GM12878 (cell line): ENCODE measurements around the gene TIMM17A. TPM values are rescaled to one million over a fixed set of nuclear protein-coding genes. Genes with fewer than 3 reads are reported as not detected.

Experiments
- ATAC-seq: fragments of 200-7000 bp; cut with Tn5 transposase; 3 replicates; pipeline ENCODE4 v1.9.1; 2020; ENCODE audit warnings: mild to moderate bottlenecking, moderate library complexity
- BruUV-seq: library from RNA; stranded (reverse); fragments of 400-500 nt; replicated peaks from 2 replicates; lab custom pipeline; 2021; lab: Mats Ljungman, UMichigan
- CTCF ChIA-PET: fragments of 300-600 bp; sonication (Branson Sonifier 250); formaldehyde crosslinking; extraction: SDS; loops from one replicate; lab custom pipeline; 2021; ENCODE audit warnings: inconsistent platforms; lab: Yijun Ruan, JAX
- POLR2A ChIA-PET: fragments of 350-600 bp; formaldehyde crosslinking; extraction: SDS; loops from one replicate; lab custom pipeline; 2021; ENCODE audit warnings: inconsistent platforms; lab: Charles Lee
- RAD21 ChIA-PET: fragments of 300-600 bp; sonication (Branson Sonifier 250); formaldehyde crosslinking; loops from one replicate; lab custom pipeline; 2023; ENCODE audit warnings: antibody characterized with exemption; ENCODE audit not compliant: unreplicated experiment; lab: Charles Lee
- SMC1A ChIA-PET: fragments of 300-600 bp; sonication (Branson Sonifier 250); formaldehyde crosslinking; loops from one replicate; lab custom pipeline; 2023; ENCODE audit not compliant: unreplicated experiment, uncharacterized antibody; lab: Charles Lee
- DNase-seq: peaks from one replicate; pipeline ENCODE4 v3.0.0-alpha.2; 2011; ENCODE audit warnings: low read depth, low spot score
- FAIRE-seq: peaks from 3 replicates; lab custom pipeline; 2011; peaks lifted over from hg19 to GRCh38; lab: Jason Lieb, UNC
- H2AFZ ChIP-seq: 2 replicates; pipeline ENCODE4 v1.6.0; 2011; ENCODE audit warnings: low read depth, low read length, control low read depth; ENCODE audit not compliant: control insufficient read depth
- H3K27ac ChIP-seq: 2 replicates; pipeline ENCODE4 v1.5.1; 2011; ENCODE audit warnings: control low read depth; ENCODE audit not compliant: control insufficient read depth, insufficient read depth
- H3K27me3 ChIP-seq, 2 experiments: replicated peaks in 1 of 2; 2 replicates each; pipeline versions ENCODE4 v1.6.0 to v1.6.1; 2011; ENCODE audit warnings: low read length in 1 of 2; ENCODE audit not compliant: control insufficient read depth in 2 of 2, insufficient read depth in 2 of 2
- H3K36me3 ChIP-seq, 2 experiments: 2 replicates each; pipeline ENCODE4 v1.5.1; 2011; ENCODE audit warnings: low read length in 1 of 2; ENCODE audit not compliant: control insufficient read depth in 2 of 2, insufficient read depth in 2 of 2
- H3K4me1 ChIP-seq: 2 replicates; pipeline ENCODE4 v1.6.1; 2011; ENCODE audit warnings: mild to moderate bottlenecking, low read length, moderate library complexity, mixed read lengths; ENCODE audit not compliant: control insufficient read depth, insufficient read depth
- H3K4me2 ChIP-seq: 2 replicates; pipeline ENCODE4 v1.6.0; 2011; ENCODE audit warnings: control low read depth; ENCODE audit not compliant: control insufficient read depth, insufficient read depth
- H3K4me3 ChIP-seq: fragments of 200-600 bp; sonication (generic); 2 replicates; pipeline ENCODE4 v1.5.1; 2016
- H3K79me2 ChIP-seq: 2 replicates; pipeline ENCODE4 v1.6.0; 2011; ENCODE audit warnings: low read length; ENCODE audit not compliant: control insufficient read depth, insufficient read depth
- H3K9ac ChIP-seq: 2 replicates; pipeline ENCODE4 v1.8.0; 2011; ENCODE audit warnings: low read length, control low read depth, mixed read lengths; ENCODE audit not compliant: control insufficient read depth, insufficient read depth
- H3K9me3 ChIP-seq: replicated peaks from 3 replicates; pipeline ENCODE4 v1.5.1; 2011; ENCODE audit warnings: mild to moderate bottlenecking, low read length; ENCODE audit not compliant: control insufficient read depth, insufficient read depth
- H4K20me1 ChIP-seq: 2 replicates; pipeline ENCODE4 v1.6.0; 2011; ENCODE audit not compliant: control insufficient read depth, insufficient read depth
- BACH1 ChIP-seq: fragments of 450-650 bp; IDR thresholded peaks from 2 replicates; pipeline ENCODE4 v1.6.1; 2017; ENCODE audit warnings: mild to moderate bottlenecking, borderline replicate concordance
- CBX5 ChIP-seq: sonication (generic); IDR thresholded peaks from 2 replicates; pipeline ENCODE4 v1.6.1; 2016; ENCODE audit warnings: low read depth, moderate library complexity, mild to moderate bottlenecking, inconsistent platforms
- CHD1 ChIP-seq: IDR thresholded peaks from 2 replicates; pipeline ENCODE4 v1.6.1; 2012; ENCODE audit warnings: low read depth, low read length, improper control_type of control experiment
- CREB1 ChIP-seq: IDR thresholded peaks from 2 replicates; pipeline ENCODE4 v1.6.1; 2012; ENCODE audit warnings: low read depth, mild to moderate bottlenecking, inconsistent platforms
- NFIC ChIP-seq: IDR thresholded peaks from 2 replicates; pipeline ENCODE4 v1.6.1; 2012; ENCODE audit warnings: low read depth, mild to moderate bottlenecking, inconsistent platforms, low read length, moderate library complexity
- NFYA ChIP-seq: IDR thresholded peaks from 2 replicates; pipeline ENCODE4 v1.6.1; 2011; ENCODE audit warnings: low read depth, mild to moderate bottlenecking, low read length, improper control_type of control experiment, borderline replicate concordance
- PBX3 ChIP-seq: IDR thresholded peaks from 2 replicates; pipeline ENCODE4 v1.6.1; 2011; ENCODE audit warnings: mild to moderate bottlenecking, low read depth, low read length, moderate library complexity; ENCODE audit not compliant: insufficient replicate concordance
- POLR2AphosphoS5 ChIP-seq: IDR thresholded peaks from 2 replicates; pipeline ENCODE4 v1.6.1; 2011; ENCODE audit warnings: mild to moderate bottlenecking, low read length, inconsistent platforms
- POU2F2 ChIP-seq: IDR thresholded peaks from 3 replicates; pipeline ENCODE4 v1.6.1; 2011; ENCODE audit warnings: low read depth, mild to moderate bottlenecking, low read length, borderline replicate concordance
- RAD21 ChIP-seq: IDR thresholded peaks from 2 replicates; pipeline ENCODE4 v1.6.1; 2011; ENCODE audit warnings: mild to moderate bottlenecking, low read depth, low read length, moderate library complexity; ENCODE audit not compliant: insufficient read depth
- SPI1 ChIP-seq: IDR thresholded peaks from 2 replicates; pipeline ENCODE4 v1.6.1; 2011; ENCODE audit warnings: low read depth, mild to moderate bottlenecking, low read length, moderate library complexity, borderline replicate concordance; ENCODE audit not compliant: insufficient read depth
- SREBF2 ChIP-seq: IDR thresholded peaks from 2 replicates; pipeline ENCODE4 v1.6.1; 2012; ENCODE audit warnings: mild to moderate bottlenecking, low read length
- WRNIP1 ChIP-seq: IDR thresholded peaks from 2 replicates; pipeline ENCODE4 v1.6.1; 2011; ENCODE audit warnings: low read depth, low read length, improper control_type of control experiment, borderline replicate concordance
- ZBED1 ChIP-seq: IDR thresholded peaks from 2 replicates; pipeline ENCODE4 v1.6.1; 2016; ENCODE audit warnings: borderline replicate concordance
- ZNF207 ChIP-seq: fragments of 450-650 bp; IDR thresholded peaks from 2 replicates; pipeline ENCODE4 v1.6.1; 2014; ENCODE audit warnings: antibody characterized with exemption, mild to moderate bottlenecking, borderline replicate concordance
- WGBS: methylation state at CpG from one replicate; pipeline ENCODE4 v1.1.6; 2016; ENCODE audit warnings: low lambda C conversion rate; ENCODE audit not compliant: insufficient replicate concordance, insufficient coverage; ENCODE audit errors: missing lambda C conversion rate; 5-methylcytosine and 5-hydroxymethylcytosine counted together
- in situ Hi-C: fragments of 300-500 bp; cut with MboI; formaldehyde crosslinking; loops from 9 replicates; pipeline ENCODE4 v1.14.3; 2018; ENCODE audit warnings: mixed read lengths
- intact Hi-C: fragments of 100-400 bp; cut with micrococcal nuclease; formaldehyde crosslinking; loops from one replicate; pipeline ENCODE4 v1.14.2; 2022; ENCODE audit not compliant: unreplicated experiment
- polyA plus RNA-seq, 11 experiments: library from polyadenylated mRNA; depleted of rRNA in 4 of 11; unstranded in 6 of 11; stranded (reverse) in 5 of 11; fragments of >200 nt; fragmentation: Nextera tagmentation in 4 of 11; fragmentation: Illumina TruSeq in 1 of 11; extraction: Ambion mirVana in 4 of 11; extraction: Trizol in 1 of 11; gene quantifications; 1 replicate in 1 of 11; 2 replicates in 10 of 11; pipeline versions ENCODE4 v1.2.1 to v1.2.3, GENCODE V29; 2011 to 2016; ENCODE audit warnings: inconsistent platforms in 2 of 11, missing spikeins in 2 of 11, low read depth in 1 of 11
- total RNA-seq, 4 experiments: library from RNA; depleted of rRNA in 3 of 4; stranded (reverse); fragments of >200 nt in 3 of 4; fragmentation: Illumina TruSeq in 1 of 4; extraction: Trizol in 1 of 4; gene quantifications; 2 replicates each; pipeline versions ENCODE4 v1.2.1 to v1.2.3, GENCODE V29; 2013 to 2021
- TF ChIP-seq, protein P1 (sequence below): IDR thresholded peaks from 2 replicates; pipeline ENCODE4 v1.6.1; 2012; ENCODE audit warnings: low read depth, low read length, improper control_type of control experiment

The TIMM17A gene
- total and polyA plus RNA-seq, 10 of the 15 experiments (the other 5 are each of a cell fraction or from before 2014, with no cell fraction given): 68.6 to 357 (median 92.4) TPM

DNA sequence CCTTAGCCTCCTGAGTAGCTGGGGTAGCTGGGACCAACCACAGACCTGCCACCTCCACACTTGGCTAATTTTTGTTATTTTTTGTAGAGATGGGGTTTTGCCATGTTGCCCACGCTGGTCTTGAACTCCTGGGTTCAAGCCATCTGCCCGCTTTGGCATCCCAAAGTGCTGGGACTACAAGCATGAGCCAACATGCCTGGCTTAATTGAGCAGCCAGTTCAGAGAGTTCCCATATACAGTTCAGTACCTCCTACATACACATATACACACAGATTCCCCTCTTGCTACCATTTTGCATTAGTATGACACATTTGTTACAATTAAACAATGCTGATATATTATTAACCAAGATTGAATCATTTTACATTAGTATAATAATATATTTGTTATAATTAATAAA is 30.1 kb downstream of the TIMM17A start:
- H3K36me3 ChIP-seq: peaks cover 0 to 9% of the 10 kb centered on the region in 2 experiments; a peak in 1 of 4 replicates
- intact Hi-C loops: no loop called here
- H3K4me2 ChIP-seq: no peak overlapping the region
- no peak for DNase-seq
- CTCF ChIA-PET: interaction anchor here (0.6 to 1.9 kb wide), 7 partner anchors 15 to 405 kb away, joined by 3 to 12 read pairs (median 4); partner anchors contain the start of gene ELF3
- RAD21 ChIA-PET: interaction anchor here (1.3 to 1.6 kb wide), 2 partner anchors 14 to 25 kb away, joined by 3 to 5 read pairs; partner anchors contain the start of gene ELF3
- H3K4me3 ChIP-seq: no peak overlapping the region; the same call in 1 of the 2 replicates
- SMC1A ChIA-PET: interaction anchor here (1.2 to 1.5 kb wide), 3 partner anchors 15 to 129 kb away, joined by 3 to 4 read pairs (median 4); no protein-coding TSS in a partner anchor
- no peak for ATAC-seq
- peaks cover 3% of the 10 kb centered on the region for H3K4me1 ChIP-seq
- TF ChIP-seq NFIC: no peak
- no peak for TF ChIP-seq SPI1
- TF ChIP-seq POU2F2: no peak
- no peak for TF ChIP-seq BACH1
- H2AFZ ChIP-seq: no peak overlapping the region
- FAIRE-seq: no peak
- in situ Hi-C loops: no loop called here
- POLR2A ChIA-PET: interaction anchor here (1.1 kb wide), 1 partner anchor 12 kb away, joined by 3 read pairs; no protein-coding TSS in a partner anchor
- H4K20me1 ChIP-seq: no peaks in the 10 kb centered on the region
- no peaks in the 10 kb centered on the region for H3K9me3 ChIP-seq
- WGBS: 74% methylated on average over 2 of the region's 2 CpGs
- peaks cover 22% of the 10 kb centered on the region for H3K79me2 ChIP-seq
- no peak overlapping the region for H3K9ac ChIP-seq
- no peak overlapping the region for H3K27ac ChIP-seq
- no TSS peak for BruUV-seq
- 0 out of 4 replicates have a peak, but pooled peaks cover 0 to 2% of the 10 kb centered on the region in 2 experiments for H3K27me3 ChIP-seq

- H2AFZ ChIP-seq: no peak overlapping the region
- H3K27me3 ChIP-seq: no peaks in the 10 kb centered on the region
- BruUV-seq: no TSS peak
- CTCF ChIA-PET: interaction anchor here (0.6 to 2.5 kb wide), 2 partner anchors 11 to 17 kb away, joined by 3 to 21 read pairs; no protein-coding TSS in a partner anchor
- in situ Hi-C loops (no loop called here), intact Hi-C loops (no loop called here)
- H3K4me3 ChIP-seq: no peak overlapping the region
- H3K4me1 ChIP-seq: no peaks in the 10 kb centered on the region; the same call in 1 of the 2 replicates
- SMC1A ChIA-PET: no interaction called here
- H3K79me2 ChIP-seq: peaks cover 11% of the 10 kb centered on the region
- peaks cover 4 to 9% of the 10 kb centered on the region in 2 experiments; a peak in 3 of 4 replicates for H3K36me3 ChIP-seq
- FAIRE-seq (no peak), DNase-seq (no peak), ATAC-seq (no peak)
- POLR2A ChIA-PET: interaction anchor here (0.6 kb wide), 1 partner anchor 336 kb away, joined by 8 read pairs; no protein-coding TSS in a partner anchor
- RAD21 ChIA-PET: no interaction called here
- no peak overlapping the region for H3K4me2 ChIP-seq
- H3K9ac ChIP-seq: no peak overlapping the region
- H3K27ac ChIP-seq: no peak overlapping the region
- no peaks in the 10 kb centered on the region for H3K9me3 ChIP-seq
- no peaks in the 10 kb centered on the region for H4K20me1 ChIP-seq
- WGBS: 78% methylated on average over 7 of the region's 7 CpGs
- TF ChIP-seq WRNIP1: no peak
- TF ChIP-seq, protein P1, sequence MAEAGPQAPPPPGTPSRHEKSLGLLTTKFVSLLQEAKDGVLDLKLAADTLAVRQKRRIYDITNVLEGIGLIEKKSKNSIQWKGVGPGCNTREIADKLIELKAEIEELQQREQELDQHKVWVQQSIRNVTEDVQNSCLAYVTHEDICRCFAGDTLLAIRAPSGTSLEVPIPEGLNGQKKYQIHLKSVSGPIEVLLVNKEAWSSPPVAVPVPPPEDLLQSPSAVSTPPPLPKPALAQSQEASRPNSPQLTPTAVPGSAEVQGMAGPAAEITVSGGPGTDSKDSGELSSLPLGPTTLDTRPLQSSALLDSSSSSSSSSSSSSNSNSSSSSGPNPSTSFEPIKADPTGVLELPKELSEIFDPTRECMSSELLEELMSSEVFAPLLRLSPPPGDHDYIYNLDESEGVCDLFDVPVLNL: no peak
- TF ChIP-seq CBX5: no peak
- TF ChIP-seq CHD1: no peak
- no peak for TF ChIP-seq NFYA
- TF ChIP-seq SREBF2: no peak
- no peak for TF ChIP-seq CREB1
- TF ChIP-seq ZBED1: no peak
- TF ChIP-seq POLR2AphosphoS5: no peak
- no peak for TF ChIP-seq ZNF207
- TF ChIP-seq PBX3: no peak
- TF ChIP-seq RAD21: no peak
Observed at GRCh38 chr1:201988601-201989000, 33.3 kb downstream of the TIMM17A start.
